Subcutaneous adipose tissue (tissue), 4 donors: ENCODE measurements around the gene VTA1. TPM values are rescaled to one million over a fixed set of nuclear protein-coding genes. Genes with fewer than 3 reads are reported as not detected.

Experiments used
- total RNA-seq, 4 donors: library from RNA; depleted of rRNA; stranded (reverse); fragments of >200 nt; gene quantifications; one replicate each; pipeline ENCODE4 v1.1.0, GENCODE V29; 2016
- TF ChIP-seq, protein P1 (sequence below): fragments of 450-650 bp; IDR thresholded peaks from one replicate; pipeline ENCODE4 v1.5.1; 2016; ENCODE audit warnings: low read depth, mild to moderate bottlenecking, control low read depth, antibody characterized with exemption, moderate library complexity

The VTA1 gene
- total RNA-seq, 4 donors from 2014 or later: 21.1 to 47.0 (median 38.4) TPM

DNA sequence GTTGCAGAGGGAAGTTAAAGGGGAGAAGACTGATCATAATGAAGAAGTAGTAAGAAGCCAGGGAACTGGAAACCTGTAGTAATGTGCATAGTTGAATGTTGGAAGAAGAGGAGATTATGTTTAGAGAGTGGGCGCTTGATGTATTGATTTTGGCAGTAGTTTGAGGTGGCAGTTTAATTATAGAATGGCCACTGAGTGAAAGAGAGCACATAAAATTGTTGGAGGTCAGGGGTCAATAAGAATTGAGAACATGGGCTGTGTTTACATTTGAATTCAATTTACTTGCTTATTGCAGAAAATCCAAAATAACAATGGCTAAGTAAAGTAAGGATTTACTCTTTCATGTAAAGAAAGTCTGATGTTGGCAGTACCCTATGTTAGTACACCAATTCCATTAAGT, 15.7 kb downstream of the VTA1 start:
- TF ChIP-seq, protein P1, sequence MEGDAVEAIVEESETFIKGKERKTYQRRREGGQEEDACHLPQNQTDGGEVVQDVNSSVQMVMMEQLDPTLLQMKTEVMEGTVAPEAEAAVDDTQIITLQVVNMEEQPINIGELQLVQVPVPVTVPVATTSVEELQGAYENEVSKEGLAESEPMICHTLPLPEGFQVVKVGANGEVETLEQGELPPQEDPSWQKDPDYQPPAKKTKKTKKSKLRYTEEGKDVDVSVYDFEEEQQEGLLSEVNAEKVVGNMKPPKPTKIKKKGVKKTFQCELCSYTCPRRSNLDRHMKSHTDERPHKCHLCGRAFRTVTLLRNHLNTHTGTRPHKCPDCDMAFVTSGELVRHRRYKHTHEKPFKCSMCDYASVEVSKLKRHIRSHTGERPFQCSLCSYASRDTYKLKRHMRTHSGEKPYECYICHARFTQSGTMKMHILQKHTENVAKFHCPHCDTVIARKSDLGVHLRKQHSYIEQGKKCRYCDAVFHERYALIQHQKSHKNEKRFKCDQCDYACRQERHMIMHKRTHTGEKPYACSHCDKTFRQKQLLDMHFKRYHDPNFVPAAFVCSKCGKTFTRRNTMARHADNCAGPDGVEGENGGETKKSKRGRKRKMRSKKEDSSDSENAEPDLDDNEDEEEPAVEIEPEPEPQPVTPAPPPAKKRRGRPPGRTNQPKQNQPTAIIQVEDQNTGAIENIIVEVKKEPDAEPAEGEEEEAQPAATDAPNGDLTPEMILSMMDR: no peak

DNA sequence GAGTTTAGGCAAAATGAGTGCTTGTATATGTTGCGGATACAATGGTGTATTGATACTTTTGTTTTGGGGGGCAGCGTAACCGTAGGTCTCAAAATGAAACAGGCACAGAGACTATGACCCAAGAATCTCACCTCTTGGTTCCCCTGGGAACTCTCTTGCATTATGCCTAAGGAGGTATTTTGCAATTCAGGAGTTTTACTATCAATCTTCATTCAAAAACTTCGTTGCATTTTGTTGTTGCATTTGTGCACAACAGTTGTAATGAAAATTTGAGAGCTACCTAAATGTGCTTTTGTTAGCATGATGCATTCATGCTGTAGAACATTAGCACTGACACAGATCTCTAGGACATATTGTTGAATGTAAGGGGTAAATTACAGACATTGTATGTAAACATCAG, 18.2 kb downstream of the VTA1 start:
- TF ChIP-seq, protein P1: no peak

GRCh38 chr6:142167071-142167470, 20.0 kb downstream of the VTA1 start:
- TF ChIP-seq, protein P1: no peak

DNA sequence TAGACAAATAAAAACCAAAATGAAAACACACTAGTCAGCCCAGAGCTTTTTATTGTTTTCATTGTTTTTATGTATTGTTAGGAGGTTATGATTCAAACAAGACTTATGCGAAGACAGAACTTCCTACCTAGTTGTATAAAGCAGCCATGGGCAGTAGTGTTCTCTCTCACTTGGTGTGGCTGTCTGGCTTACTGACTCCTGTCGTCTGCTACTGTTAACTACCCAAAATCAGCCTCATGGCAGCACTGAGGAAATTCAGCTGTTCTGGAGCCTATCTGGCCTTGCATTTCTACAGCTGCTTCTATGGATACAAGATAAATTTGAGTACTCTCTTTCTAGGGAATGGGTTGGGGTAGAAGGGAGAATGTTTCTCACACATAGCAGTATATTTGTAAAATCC, 20.4 kb downstream of the VTA1 start:
- TF ChIP-seq, protein P1: no peak

DNA sequence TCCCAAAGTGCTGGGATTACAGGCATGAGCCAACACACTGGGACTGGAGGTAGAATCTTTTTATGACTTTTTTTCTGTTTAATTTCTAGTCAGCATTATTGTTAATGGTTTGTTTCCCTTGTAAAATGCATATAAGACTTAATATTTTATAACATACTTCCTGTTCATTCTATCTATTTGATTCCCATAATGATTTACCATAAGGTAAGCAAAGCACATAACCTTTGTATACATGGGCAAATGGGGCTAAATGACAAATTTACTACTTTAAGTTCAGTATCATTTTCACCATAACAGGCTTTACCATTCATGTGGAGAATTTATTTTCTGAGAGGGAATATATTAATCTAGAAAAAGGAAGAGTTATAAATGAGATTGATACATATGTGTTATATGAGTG, 24.3 kb downstream of the VTA1 start:
- TF ChIP-seq, protein P1: no peak

- TF ChIP-seq, protein P1: no peak
These were observed 25.7 kb downstream of the VTA1 start for GRCh38 chr6:142172758-142173157.

- TF ChIP-seq, protein P1: no peak
These were observed 26.9 kb downstream of the VTA1 start for GRCh38 chr6:142173980-142174379.

GRCh38 chr6:142174703-142175102, 27.6 kb downstream of the VTA1 start:
- TF ChIP-seq, protein P1: no peak
